ENCODE data around the gene GEMIN2.

- TF ChIP-seq CTCF (IDR thresholded peaks at IDR 0.05) (no peak), POLR2AphosphoS5 (IDR thresholded peaks at IDR 0.05) (no peak), POLR2A (IDR thresholded peaks at IDR 0.05) (no peak)
Observed at GRCh38 chr14:39160494-39160893, 46.4 kb downstream of the GEMIN2 start.

Measured in stomach (tissue), 4 donors.